NB4 (cell line): Measurements from ENCODE around the gene MYO1G.

Source experiments
- CTCF ChIP-seq: IDR thresholded peaks from one replicate; pipeline ENCODE4 v1.5.1; 2012; ENCODE audit warnings: low read depth, low read length
- MAX ChIP-seq: IDR thresholded peaks from 2 replicates; pipeline ENCODE4 v1.6.1; 2011; ENCODE audit warnings: low read depth, low read length
- POLR2A ChIP-seq: IDR thresholded peaks from 2 replicates; pipeline ENCODE4 v1.6.1; 2011; ENCODE audit warnings: mild to moderate bottlenecking; ENCODE audit not compliant: insufficient read length; ENCODE audit errors: extremely low read depth

GRCh38 chr7:44914992-44915607 lies 63.7 kb downstream of the MYO1G start:
- no peak for TF ChIP-seq CTCF
- no peak for TF ChIP-seq POLR2A
- TF ChIP-seq MAX = no peak
